Suprapubic skin (tissue), 4 donors: ENCODE results near the gene WFDC5.

Experiments used
- EP300 ChIP-seq: sonication (generic); formaldehyde crosslinking; IDR thresholded peaks from one replicate; pipeline ENCODE4 v1.6.1; 2017; ENCODE audit warnings: antibody characterized with exemption
- POLR2A ChIP-seq, 2 donors: fragments of 450-650 bp; IDR thresholded peaks; one replicate each; pipeline ENCODE4 v1.6.1; 2017; ENCODE audit warnings: antibody characterized with exemption in 2 of 2, mild to moderate bottlenecking in 2 of 2, moderate library complexity in 2 of 2
- POLR2AphosphoS5 ChIP-seq, 3 donors: sonication (generic); formaldehyde crosslinking; IDR thresholded peaks; one replicate each; pipeline ENCODE4 v1.6.1; 2017; ENCODE audit warnings: antibody characterized with exemption in 3 of 3
- TF ChIP-seq, protein P1 (sequence below), 2 donors: fragments of 200-600 bp in 1 of 2; fragments of 450-650 bp in 1 of 2; sonication (generic) in 1 of 2; IDR thresholded peaks; one replicate each; pipeline ENCODE4 v1.5.1; 2016 to 2019; ENCODE audit warnings: antibody characterized with exemption in 2 of 2, mild to moderate bottlenecking in 1 of 2, moderate library complexity in 1 of 2

DNA sequence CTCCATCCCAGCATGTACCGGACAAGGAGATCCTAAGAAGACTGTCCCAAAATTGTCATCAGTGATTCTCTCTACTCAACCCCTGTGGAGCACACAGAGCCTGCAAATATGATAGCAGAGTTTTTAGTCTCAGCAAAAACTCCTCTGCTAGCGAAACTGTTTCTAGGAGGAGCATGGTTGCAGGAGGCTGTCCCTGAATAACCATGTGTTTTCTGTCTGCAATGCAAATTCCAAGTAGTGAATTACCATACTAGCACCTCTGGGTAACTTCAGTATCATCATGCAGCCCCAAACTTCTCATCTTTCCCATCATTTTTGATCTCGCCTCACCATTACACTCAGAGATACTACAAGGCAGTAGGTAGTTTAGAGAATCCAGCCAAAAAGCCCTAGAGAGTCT is 34.1 kb upstream of the WFDC5 start:
- TF ChIP-seq, protein P1, sequence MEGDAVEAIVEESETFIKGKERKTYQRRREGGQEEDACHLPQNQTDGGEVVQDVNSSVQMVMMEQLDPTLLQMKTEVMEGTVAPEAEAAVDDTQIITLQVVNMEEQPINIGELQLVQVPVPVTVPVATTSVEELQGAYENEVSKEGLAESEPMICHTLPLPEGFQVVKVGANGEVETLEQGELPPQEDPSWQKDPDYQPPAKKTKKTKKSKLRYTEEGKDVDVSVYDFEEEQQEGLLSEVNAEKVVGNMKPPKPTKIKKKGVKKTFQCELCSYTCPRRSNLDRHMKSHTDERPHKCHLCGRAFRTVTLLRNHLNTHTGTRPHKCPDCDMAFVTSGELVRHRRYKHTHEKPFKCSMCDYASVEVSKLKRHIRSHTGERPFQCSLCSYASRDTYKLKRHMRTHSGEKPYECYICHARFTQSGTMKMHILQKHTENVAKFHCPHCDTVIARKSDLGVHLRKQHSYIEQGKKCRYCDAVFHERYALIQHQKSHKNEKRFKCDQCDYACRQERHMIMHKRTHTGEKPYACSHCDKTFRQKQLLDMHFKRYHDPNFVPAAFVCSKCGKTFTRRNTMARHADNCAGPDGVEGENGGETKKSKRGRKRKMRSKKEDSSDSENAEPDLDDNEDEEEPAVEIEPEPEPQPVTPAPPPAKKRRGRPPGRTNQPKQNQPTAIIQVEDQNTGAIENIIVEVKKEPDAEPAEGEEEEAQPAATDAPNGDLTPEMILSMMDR (IDR thresholded peaks at IDR 0.05): no peak
- TF ChIP-seq EP300: no peak
- no peak for TF ChIP-seq POLR2A (IDR thresholded peaks at IDR 0.05)
- no peak for TF ChIP-seq POLR2AphosphoS5 (IDR thresholded peaks at IDR 0.05)
